A549 treated with CpdA at 1 μM for 4 hours (cell line): ENCODE data around the gene EIF4E. TPM values are rescaled to one million over a fixed set of nuclear protein-coding genes. Genes with fewer than 3 reads are reported as not detected.

Experiments used
- total RNA-seq: library from RNA; stranded (reverse); fragments of 200-300 nt; extraction: Qiagen RNA extraction; gene quantifications from 5 replicates; pipeline ENCODE4 v1.2.3, GENCODE V29; 2022; ENCODE audit warnings: low read depth

Gene EIF4E
- 83.9 to 186 TPM (median 89.6 TPM) in 5 replicates for total RNA-seq

GRCh38 chr4:98928505-98929340 is at the start of gene EIF4E:
Gene EIF4E, minus strand, starts transcription at chr4:98929133. Its CDS starts 21 bp downstream, at chr4:98929112.

Other genes with a start within 250 kb of the EIF4E start
- gene METAP1, start 66.6 kb upstream of the EIF4E start, total RNA-seq = 48.1 to 59.8 TPM (median 53.9 TPM) in 5 replicates
- gene ADH5, start 159.7 kb upstream of the EIF4E start, total RNA-seq = 97.0 to 143 TPM (median 105 TPM) in 5 replicates
- not detected in 5 replicates for gene ADH4, start 215.2 kb upstream of the EIF4E start, total RNA-seq